ENCODE results near the gene NALF2. TPM values are rescaled to one million over a fixed set of nuclear protein-coding genes. Genes with fewer than 3 reads are reported as not detected.

Gene NALF2
- total RNA-seq = 1 to 10 TPM in 4 of 6 donors, under 1 TPM in 2; 0.65 to 1.5 (median 1.4) TPM
- 1 to 10 TPM; 1.0 to 1.1 TPM for polyA plus RNA-seq

DNA sequence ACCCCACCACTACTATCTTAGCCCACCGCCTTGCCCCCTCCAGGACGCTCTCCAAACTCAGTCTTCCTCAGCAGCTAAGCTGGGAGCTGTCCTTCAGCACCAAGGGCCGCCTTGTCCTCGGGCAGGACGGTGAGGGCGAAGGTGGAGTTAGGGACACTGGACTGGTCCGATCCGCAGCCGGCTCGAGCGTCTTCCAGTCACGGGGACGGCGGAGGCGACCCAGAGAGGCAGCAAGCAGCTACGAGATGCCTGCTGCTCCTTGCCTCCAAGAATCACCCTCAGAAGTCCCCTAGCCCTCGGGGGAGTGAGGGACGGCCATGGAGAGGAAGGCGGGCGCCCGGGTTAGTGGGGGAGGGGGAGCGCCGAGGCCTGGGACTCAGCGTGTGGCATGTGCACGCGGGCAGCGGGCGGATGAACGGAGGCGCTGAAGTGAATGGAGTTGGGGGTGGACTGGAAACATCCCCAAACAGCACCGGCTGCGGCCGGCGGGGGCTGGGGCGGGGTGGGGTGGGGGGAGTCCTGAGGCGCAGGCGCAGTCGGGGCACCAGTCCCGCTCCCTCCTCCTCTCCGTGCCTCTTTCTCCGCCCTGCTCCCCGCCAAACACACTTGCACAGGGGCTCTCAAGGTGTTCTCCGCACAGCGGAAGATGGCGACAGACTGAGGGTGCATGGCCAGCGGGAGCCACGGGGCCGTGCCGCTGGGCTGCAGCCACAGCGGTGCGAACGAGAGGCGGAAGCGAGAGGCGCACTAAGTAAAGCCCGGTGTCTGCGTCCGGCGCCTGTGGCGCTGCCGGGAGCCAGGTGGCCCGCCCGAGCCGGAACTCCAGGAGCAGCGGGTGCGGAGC lies at the start of gene NALF2:
NALF2 (plus strand) TSS at position 545 of the 844 bp plus-strand sequence. CDS start 957 bp downstream, outside the sequence.
- no peaks in the 10 kb centered on the region for H3K36me3 ChIP-seq
- 0 to 37% methylated on average over 58 to 60 of the region's 66 CpGs for WGBS, 2 donors
- H3K27me3 ChIP-seq = peaks cover 0 to 18% (median 0%) of the 10 kb centered on the region in 4 donors
- intact Hi-C loops (cut with DNase I) = no loop called here
- FAIRE-seq = no peak
- DNase-seq = peak; percentile 58 to 87 (median 66)
- no peaks in the 10 kb centered on the region for H3K9me3 ChIP-seq
- ATAC-seq = peak; percentile 82 to 86 (median 84)
- H3K4me3 ChIP-seq = peak within 1 kb of the TSS; percentile 31 to 55 (median 38)
- no peaks in the 10 kb centered on the region for H3K4me1 ChIP-seq
- peak within 1 kb of the TSS in 3 of 4 donors; percentile 22 to 48 (median 37) for H3K27ac ChIP-seq
- peak in 1 of 4 donors; percentile 6 for TF ChIP-seq CTCF (IDR thresholded peaks at IDR 0.05)

GRCh38 chrX:69457756-69458155 lies 46.4 kb upstream of the NALF2 start:
- TF ChIP-seq CTCF (IDR thresholded peaks at IDR 0.05) = no peak
- Histone ChIP-seq H3K9me3 (no peaks in the 10 kb centered on the region), H3K4me3 (no peak overlapping the region), H3K4me1 (no peaks in the 10 kb centered on the region), H3K36me3 (no peaks in the 10 kb centered on the region), H3K27me3 (peaks cover 0 to 3% (median 0%) of the 10 kb centered on the region in 4 donors), H3K27ac (no peak overlapping the region)
- FAIRE-seq = no peak
- 68 to 70% methylated on average over 6 of the region's 6 CpGs for WGBS, 2 donors
- no peak for DNase-seq
- no peak for ATAC-seq
- intact Hi-C loops (cut with DNase I) = no loop called here

GRCh38 chrX:69466546-69466945 lies 37.6 kb upstream of the NALF2 start:
- FAIRE-seq (no peak), ATAC-seq (no peak)

DNA sequence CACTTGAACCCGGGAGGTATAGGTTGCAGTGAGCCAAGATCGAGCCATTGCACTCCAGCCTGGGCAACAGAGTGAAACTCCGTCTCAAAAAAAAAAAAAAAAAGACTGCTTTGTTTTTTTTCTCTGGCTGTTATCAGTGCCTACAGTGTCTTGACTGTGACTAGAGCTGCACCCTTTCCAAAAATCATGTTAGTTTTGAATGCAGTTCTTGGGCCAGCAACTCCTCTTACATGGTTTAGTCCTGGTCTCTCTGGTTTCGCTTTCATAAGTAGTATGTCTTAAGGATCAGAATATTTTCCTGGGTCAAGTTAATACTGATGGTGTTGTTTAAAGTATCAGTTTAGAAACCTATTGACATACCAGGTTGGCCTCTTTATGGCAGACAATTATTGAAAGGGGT lies 34.2 kb upstream of the NALF2 start:
- peaks cover 0 to 29% (median 2%) of the 10 kb centered on the region in 4 donors for H3K27me3 ChIP-seq
- no peak overlapping the region for H3K4me3 ChIP-seq
- no peak overlapping the region for H3K27ac ChIP-seq
- DNase-seq = no peak
- H3K9me3 ChIP-seq = no peaks in the 10 kb centered on the region
- intact Hi-C loops (cut with DNase I) = loop anchor here in 1 of 3 donors (10.0 kb wide), 1 partner anchor 55 kb away; no protein-coding TSS in a partner anchor
- no peak for TF ChIP-seq CTCF (IDR thresholded peaks at IDR 0.05)
- 66 to 68% methylated on average over 4 of the region's 4 CpGs for WGBS, 2 donors
- no peaks in the 10 kb centered on the region for H3K4me1 ChIP-seq
- FAIRE-seq = no peak
- H3K36me3 ChIP-seq = no peaks in the 10 kb centered on the region
- ATAC-seq = no peak

More at GRCh38 chrX:69466546-69466945, 37.6 kb upstream of the NALF2 start:
- peaks cover 0 to 21% (median 0%) of the 10 kb centered on the region in 4 donors for H3K27me3 ChIP-seq
- intact Hi-C loops (cut with DNase I) = loop anchor here in 1 of 3 donors (10.0 kb wide), 1 partner anchor 58 kb away; no protein-coding TSS in a partner anchor
- H3K4me1 ChIP-seq = no peaks in the 10 kb centered on the region
- 53 to 74% methylated on average over 1 of the region's 1 CpG for WGBS, 2 donors
- H3K36me3 ChIP-seq = no peaks in the 10 kb centered on the region
- no peaks in the 10 kb centered on the region for H3K9me3 ChIP-seq
- H3K27ac ChIP-seq = no peak overlapping the region
- no peak overlapping the region for H3K4me3 ChIP-seq
- no peak for TF ChIP-seq CTCF (IDR thresholded peaks at IDR 0.05)
- DNase-seq = no peak

Measured in pancreas (tissue), 10 donors.